Breast epithelium (tissue), 4 donors: Measurements from ENCODE around the gene LMBR1. TPM values are rescaled to one million over a fixed set of nuclear protein-coding genes. Genes with fewer than 3 reads are reported as not detected.

ENCODE experiments used
- DNase-seq, 2 donors: peaks; one replicate each; pipeline ENCODE4 v3.0.0-alpha.2; 2019; ENCODE audit warnings: low spot score in 2 of 2
- H3K27ac ChIP-seq, 2 donors: fragments of 200-600 bp; sonication (generic) in 1 of 2; one replicate each; pipeline ENCODE4 v1.5.1; 2016 to 2019; ENCODE audit warnings: mild to moderate bottlenecking in 1 of 2
- H3K27me3 ChIP-seq, 2 donors: fragments of 200-600 bp; sonication (generic) in 1 of 2; one replicate each; pipeline versions ENCODE4 v1.5.1 to v1.6.0; 2017 to 2019; ENCODE audit warnings: control low read depth in 1 of 2, mild to moderate bottlenecking in 1 of 2
- H3K36me3 ChIP-seq: fragments of 200-600 bp; one replicate; pipeline ENCODE4 v1.5.1; 2019
- H3K4me1 ChIP-seq, 2 donors: fragments of 200-600 bp; sonication (generic); one replicate each; pipeline ENCODE4 v1.5.1; 2016 to 2019; ENCODE audit warnings: control low read depth in 1 of 2
- H3K4me3 ChIP-seq, 3 donors: fragments of 200-600 bp; sonication (generic); 1 replicate in 2 of 3; 2 replicates in 1 of 3; pipeline ENCODE4 v1.5.1; 2016 to 2019; ENCODE audit warnings: mild to moderate bottlenecking in 3 of 3, moderate library complexity in 2 of 3
- H3K9me3 ChIP-seq, 2 donors: fragments of 200-600 bp; sonication (generic) in 1 of 2; one replicate each; pipeline ENCODE4 v1.5.1; 2016 to 2019; ENCODE audit warnings: control low read depth in 1 of 2
- POLR2A ChIP-seq: fragments of 450-650 bp; IDR thresholded peaks from one replicate; pipeline ENCODE4 v1.6.1; 2016; ENCODE audit warnings: antibody characterized with exemption, mild to moderate bottlenecking, moderate library complexity
- POLR2AphosphoS5 ChIP-seq, 3 donors: sonication (generic); formaldehyde crosslinking; IDR thresholded peaks; one replicate each; pipeline ENCODE4 v1.6.1; 2017; ENCODE audit warnings: antibody characterized with exemption in 3 of 3
- intact Hi-C: fragments of 100-400 bp; cut with DNase I; formaldehyde crosslinking; loops from one replicate; pipeline ENCODE4 v1.15.1; 2023; ENCODE audit warnings: low total_unique reads
- total RNA-seq, 3 donors: library from RNA; depleted of rRNA; stranded (reverse); fragments of >200 nt; gene quantifications; one replicate each; pipeline ENCODE4 v1.1.0, GENCODE V29; 2016
- TF ChIP-seq, protein P1 (sequence below), 3 donors: fragments of 450-650 bp; IDR thresholded peaks; one replicate each; pipeline ENCODE4 v1.5.1; 2016 to 2017; ENCODE audit warnings: antibody characterized with exemption in 3 of 3, mild to moderate bottlenecking in 3 of 3, moderate library complexity in 3 of 3

Gene LMBR1
- total RNA-seq, 3 donors from 2014 or later = 69.0 to 90.6 (median 88.8) TPM

- TF ChIP-seq, protein P1, sequence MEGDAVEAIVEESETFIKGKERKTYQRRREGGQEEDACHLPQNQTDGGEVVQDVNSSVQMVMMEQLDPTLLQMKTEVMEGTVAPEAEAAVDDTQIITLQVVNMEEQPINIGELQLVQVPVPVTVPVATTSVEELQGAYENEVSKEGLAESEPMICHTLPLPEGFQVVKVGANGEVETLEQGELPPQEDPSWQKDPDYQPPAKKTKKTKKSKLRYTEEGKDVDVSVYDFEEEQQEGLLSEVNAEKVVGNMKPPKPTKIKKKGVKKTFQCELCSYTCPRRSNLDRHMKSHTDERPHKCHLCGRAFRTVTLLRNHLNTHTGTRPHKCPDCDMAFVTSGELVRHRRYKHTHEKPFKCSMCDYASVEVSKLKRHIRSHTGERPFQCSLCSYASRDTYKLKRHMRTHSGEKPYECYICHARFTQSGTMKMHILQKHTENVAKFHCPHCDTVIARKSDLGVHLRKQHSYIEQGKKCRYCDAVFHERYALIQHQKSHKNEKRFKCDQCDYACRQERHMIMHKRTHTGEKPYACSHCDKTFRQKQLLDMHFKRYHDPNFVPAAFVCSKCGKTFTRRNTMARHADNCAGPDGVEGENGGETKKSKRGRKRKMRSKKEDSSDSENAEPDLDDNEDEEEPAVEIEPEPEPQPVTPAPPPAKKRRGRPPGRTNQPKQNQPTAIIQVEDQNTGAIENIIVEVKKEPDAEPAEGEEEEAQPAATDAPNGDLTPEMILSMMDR (IDR thresholded peaks at IDR 0.05) = no peak
- no peak for TF ChIP-seq POLR2A
- no peak for TF ChIP-seq POLR2AphosphoS5 (IDR thresholded peaks at IDR 0.05)
- intact Hi-C loops = no loop called here
- Histone ChIP-seq H3K4me1 (no peaks in the 10 kb centered on the region), H3K27me3 (no peaks in the 10 kb centered on the region), H3K36me3 (peaks cover 6% of the 10 kb centered on the region), H3K9me3 (peaks cover 0 to 19% of the 10 kb centered on the region in 2 donors), H3K27ac (no peak overlapping the region), H3K4me3 (no peak overlapping the region)
- DNase-seq = no peak
Observed at GRCh38 chr7:156732091-156732625, 160.8 kb downstream of the LMBR1 start.

DNA sequence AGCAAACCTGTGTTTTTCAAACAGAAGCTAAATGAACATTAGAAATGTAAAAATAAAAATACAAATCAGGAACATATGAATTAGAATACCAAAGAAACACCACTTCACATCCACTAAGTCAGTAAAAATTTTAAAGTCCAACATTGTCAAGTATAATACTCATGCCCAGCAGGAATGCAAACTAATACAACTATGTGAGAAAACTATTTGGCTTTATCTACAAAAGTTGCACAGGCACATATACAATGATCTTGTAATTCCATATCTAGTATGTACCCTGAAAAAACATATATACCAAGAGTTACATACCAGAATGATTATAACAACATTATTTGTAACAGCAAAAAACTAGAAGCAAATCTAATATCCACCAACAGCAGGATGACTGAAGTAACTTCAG lies 161.3 kb downstream of the LMBR1 start:
- Histone ChIP-seq H3K27ac (no peak overlapping the region), H3K4me3 (no peak overlapping the region), H3K9me3 (peaks cover 0 to 19% of the 10 kb centered on the region in 2 donors), H3K4me1 (no peaks in the 10 kb centered on the region), H3K27me3 (no peaks in the 10 kb centered on the region), H3K36me3 (peaks cover 6% of the 10 kb centered on the region)
- intact Hi-C loops = no loop called here
- no peak for DNase-seq
- TF ChIP-seq, protein P1 (IDR thresholded peaks at IDR 0.05) = no peak
- TF ChIP-seq POLR2AphosphoS5 (IDR thresholded peaks at IDR 0.05) = no peak
- no peak for TF ChIP-seq POLR2A

DNA sequence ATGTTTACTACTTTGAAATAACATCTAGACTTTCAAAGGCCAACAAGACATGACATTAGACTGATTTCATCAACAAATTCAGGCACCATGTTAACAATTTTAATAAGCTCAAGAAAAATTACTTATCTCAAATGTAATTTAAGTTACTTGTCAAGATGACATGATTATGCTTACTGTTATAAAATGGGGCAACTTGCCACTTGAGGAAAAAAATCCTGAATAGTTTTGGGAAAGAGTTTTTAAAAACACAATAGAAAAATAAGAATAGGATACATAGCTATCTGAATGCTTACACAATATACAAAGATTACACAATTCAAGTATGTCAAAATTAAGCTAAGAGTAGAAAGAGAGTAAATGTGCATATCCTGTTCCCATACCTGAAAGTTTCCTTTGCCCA lies 167.0 kb downstream of the LMBR1 start:
- H3K4me1 ChIP-seq = no peaks in the 10 kb centered on the region
- no peaks in the 10 kb centered on the region for H3K27me3 ChIP-seq
- no peaks in the 10 kb centered on the region for H3K36me3 ChIP-seq
- intact Hi-C loops = no loop called here
- TF ChIP-seq, protein P1 (IDR thresholded peaks at IDR 0.05) = no peak
- TF ChIP-seq POLR2A = no peak
- TF ChIP-seq POLR2AphosphoS5 (IDR thresholded peaks at IDR 0.05) = no peak
- no peak overlapping the region for H3K4me3 ChIP-seq
- H3K9me3 ChIP-seq = no peaks in the 10 kb centered on the region
- no peak for DNase-seq
- no peak overlapping the region for H3K27ac ChIP-seq

- DNase-seq = no peak
- H3K36me3 ChIP-seq = no peaks in the 10 kb centered on the region
- TF ChIP-seq, protein P1 (IDR thresholded peaks at IDR 0.05) = no peak
- TF ChIP-seq POLR2A (no peak), POLR2AphosphoS5 (IDR thresholded peaks at IDR 0.05) (no peak)
- H3K9me3 ChIP-seq = no peaks in the 10 kb centered on the region
- intact Hi-C loops = no loop called here
- no peaks in the 10 kb centered on the region for H3K27me3 ChIP-seq
- no peak overlapping the region for H3K27ac ChIP-seq
- H3K4me1 ChIP-seq = no peaks in the 10 kb centered on the region
- H3K4me3 ChIP-seq = no peak overlapping the region
Observed at GRCh38 chr7:156725073-156725472, 167.9 kb downstream of the LMBR1 start.

- no peaks in the 10 kb centered on the region for H3K9me3 ChIP-seq
- no peaks in the 10 kb centered on the region for H3K36me3 ChIP-seq
- H3K4me1 ChIP-seq = no peaks in the 10 kb centered on the region
- H3K4me3 ChIP-seq = no peak overlapping the region
- no peak overlapping the region for H3K27ac ChIP-seq
- intact Hi-C loops = no loop called here
- H3K27me3 ChIP-seq = no peaks in the 10 kb centered on the region
- TF ChIP-seq POLR2A (no peak), POLR2AphosphoS5 (IDR thresholded peaks at IDR 0.05) (no peak)
- TF ChIP-seq, protein P1 (IDR thresholded peaks at IDR 0.05) = no peak
- no peak for DNase-seq
Observed at GRCh38 chr7:156722043-156722826, 170.7 kb downstream of the LMBR1 start.
